HG03565 (cell line): ENCODE data around the gene IFNA8.
"Not testable (repeated sequence)": the region's sequence is repeated elsewhere in the genome, so short reads cannot be mapped to it uniquely, and the experiment has no call there.

Experiments
- ATAC-seq: cut with Tn5 transposase; IDR thresholded peaks from one replicate; pipeline ENCODE4 v1.9.1; 2021; ENCODE audit warnings: mild to moderate bottlenecking, moderate library complexity; ENCODE audit not compliant: unreplicated experiment

Gene IFNA8

DNA sequence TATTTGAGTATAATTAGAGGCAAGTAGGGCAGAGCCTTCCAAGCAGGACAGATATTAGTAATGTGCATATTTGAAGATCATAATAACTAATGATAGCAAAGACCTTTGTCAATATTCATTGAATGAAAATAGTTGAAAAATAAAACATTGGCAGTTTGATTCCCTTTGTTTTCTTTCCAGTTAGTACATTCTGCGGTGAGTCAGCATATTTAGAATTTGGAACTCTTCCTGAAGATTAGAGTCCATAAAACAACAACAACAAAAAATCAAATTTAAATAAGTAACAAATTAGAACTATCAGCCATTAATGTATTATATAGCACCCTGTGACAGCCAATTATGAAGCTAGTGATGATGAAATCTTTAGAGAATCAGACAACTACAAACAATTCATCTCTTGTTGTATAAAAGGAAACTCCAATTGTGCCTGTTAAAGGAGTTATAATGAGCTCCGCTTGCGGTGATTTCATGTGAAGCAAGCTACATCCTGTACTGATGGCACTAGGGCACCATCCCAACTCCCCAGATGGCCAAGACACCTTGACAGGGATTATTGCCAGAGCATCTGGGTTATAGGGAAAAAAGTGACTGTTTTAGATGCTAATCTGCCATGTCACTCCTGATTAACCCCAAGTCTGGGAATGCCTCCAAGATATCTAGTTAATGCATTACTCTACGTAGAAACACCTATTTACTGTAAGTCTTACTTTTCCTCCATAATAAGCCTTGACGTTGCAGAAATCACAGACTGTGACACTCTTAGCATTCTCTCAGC lies 6.8 kb downstream of the IFNA8 start:
- no peak for ATAC-seq

DNA sequence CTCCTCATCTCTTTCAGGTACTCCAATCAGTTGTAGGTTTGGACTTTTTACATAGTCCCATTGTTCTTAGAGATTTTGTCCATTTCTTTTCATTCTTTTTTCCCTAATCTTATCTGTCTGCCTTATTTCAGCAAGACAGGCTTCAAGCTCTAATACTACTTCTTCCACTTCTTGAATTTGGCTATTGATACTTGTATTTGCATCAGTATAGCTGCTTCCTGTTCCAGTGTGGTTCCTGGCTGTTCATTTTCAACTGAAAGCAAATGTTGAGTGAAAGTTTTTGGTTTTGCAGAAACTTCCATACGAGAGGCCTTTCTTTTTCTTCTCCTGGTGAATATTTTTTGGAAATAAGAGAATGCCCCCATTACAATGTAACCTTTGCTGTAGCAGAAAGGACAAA lies 19.3 kb downstream of the IFNA8 start:
- no peak for ATAC-seq

DNA sequence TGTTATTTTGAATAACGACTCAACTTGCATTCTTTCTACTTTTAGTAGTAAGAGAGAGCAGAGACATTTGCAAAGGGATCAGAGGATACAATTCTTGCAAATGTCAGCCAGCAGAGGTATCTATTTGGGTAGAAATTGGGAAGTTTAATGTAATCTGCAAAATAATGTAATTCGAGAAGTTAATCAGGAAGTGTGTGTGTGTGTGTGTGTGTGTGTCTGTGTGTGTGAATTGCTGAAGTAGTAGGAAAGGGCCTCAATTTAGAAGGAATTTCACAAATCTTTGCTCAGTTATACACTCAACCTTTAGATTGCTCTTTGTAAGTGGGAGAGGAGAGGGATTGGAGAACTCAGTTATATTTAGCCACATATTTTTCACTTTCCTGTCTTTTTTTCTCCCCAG lies 20.3 kb downstream of the IFNA8 start:
- no peak for ATAC-seq

DNA sequence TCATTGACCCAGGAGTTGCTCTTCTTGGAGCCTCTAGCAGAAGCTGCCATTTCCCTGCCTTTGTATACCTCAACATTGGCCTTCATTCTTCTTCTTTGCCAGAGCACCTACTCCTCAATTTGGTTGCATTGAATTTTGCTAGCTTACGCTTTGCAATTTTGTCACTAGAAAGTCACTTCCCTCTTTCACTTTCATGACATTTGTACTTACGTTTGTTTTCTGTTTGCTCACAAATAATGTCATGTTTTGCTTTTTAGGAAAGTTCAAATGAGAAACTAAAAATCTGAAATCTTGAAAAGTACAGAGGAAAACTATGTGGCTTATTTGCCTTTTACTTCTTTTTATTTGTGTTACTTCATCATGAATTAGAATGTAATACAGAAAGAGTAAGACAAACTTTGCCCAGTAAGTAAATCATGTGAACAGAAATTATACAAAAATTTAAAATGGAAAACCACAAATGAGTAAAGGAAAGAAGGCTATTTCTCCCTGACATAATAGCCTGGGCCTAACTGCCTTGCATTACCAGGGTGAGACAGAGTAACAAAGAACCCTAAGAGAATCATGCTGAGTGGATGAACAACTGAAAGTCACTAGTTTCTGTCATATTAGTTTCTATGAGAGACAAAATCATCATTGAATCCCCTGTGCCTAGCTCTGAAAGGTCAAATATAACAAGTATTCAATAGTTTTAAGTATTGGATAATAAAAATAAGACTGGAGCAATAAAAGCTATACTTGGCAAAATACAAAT lies 23.9 kb downstream of the IFNA8 start:
- no peak for ATAC-seq

DNA sequence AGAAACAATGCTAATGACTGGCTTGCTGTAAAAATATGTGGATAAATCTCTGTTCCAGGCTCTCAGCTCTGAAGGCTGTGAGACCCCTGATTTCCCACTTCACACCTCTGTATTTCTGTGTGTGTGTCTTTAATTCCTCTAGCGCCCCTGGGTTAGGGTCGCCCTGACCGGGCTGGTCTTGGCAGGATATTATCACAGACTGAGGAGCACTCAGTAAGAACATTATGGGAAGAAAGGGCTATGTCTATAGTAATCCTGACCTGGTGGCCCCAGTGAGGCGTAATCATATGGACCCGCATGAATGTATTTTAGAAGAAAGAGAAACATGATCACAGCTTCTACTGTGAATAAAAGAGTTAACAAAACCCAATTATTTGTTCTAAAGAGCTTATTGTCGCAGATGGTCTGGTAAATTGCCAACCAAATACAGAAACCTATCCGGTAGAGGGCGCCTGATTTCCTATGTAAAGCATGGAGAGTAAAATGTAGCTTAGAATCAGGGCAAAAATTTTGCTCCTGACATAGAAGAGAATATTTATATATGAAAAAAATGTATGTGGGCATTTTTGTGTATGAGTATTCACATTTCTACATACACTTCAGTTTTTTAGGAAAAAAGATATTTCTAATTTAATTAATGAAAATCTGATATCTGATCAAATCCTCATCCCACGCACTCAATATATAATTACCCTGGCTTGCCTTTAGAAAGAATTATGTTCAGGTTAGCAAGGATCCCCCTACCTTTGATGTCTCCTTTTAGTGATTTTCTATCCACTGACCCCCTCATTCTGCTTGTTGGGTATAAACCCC lies 25.5 kb downstream of the IFNA8 start:
- no peak for ATAC-seq

DNA sequence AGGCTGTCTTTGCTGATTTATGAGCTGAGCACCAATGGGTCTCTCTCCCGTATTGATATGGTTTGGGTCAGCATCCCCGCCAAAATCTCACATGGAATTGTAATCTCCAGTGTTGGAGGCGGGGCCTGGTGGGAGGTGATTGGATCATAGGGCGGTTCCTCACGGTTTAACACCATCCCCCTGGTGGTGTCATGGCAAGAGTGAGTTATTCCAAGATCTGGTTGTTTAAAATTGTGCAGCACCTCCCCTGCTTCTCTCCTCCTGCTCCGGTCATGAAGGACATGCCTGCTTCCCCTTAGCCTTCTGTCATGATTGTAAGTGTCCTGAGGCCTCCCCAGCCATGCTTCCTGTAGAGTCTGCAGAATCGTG lies 26.1 kb downstream of the IFNA8 start:
- ATAC-seq: not testable (repeated sequence)

DNA sequence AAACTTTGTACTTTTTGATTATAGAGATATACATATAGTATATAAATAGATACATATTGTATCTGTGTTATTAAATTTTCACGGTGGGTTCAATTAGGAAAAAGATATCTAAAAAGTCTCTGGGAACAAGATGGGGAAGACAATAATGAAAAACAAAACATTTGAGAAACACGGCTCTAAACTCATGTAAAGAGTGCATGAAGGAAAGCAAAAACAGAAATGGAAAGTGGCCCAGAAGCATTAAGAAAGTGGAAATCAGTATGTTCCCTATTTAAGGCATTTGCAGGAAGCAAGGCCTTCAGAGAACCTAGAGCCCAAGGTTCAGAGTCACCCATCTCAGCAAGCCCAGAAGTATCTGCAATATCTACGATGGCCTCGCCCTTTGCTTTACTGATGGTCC lies 31.2 kb downstream of the IFNA8 start, which contains the start of gene IFNA1:
IFNA1 (plus strand) TSS at position 301 of the 400 bp plus-strand sequence; CDS start at position 370, 69 bp downstream.
- ATAC-seq: no peak

DNA sequence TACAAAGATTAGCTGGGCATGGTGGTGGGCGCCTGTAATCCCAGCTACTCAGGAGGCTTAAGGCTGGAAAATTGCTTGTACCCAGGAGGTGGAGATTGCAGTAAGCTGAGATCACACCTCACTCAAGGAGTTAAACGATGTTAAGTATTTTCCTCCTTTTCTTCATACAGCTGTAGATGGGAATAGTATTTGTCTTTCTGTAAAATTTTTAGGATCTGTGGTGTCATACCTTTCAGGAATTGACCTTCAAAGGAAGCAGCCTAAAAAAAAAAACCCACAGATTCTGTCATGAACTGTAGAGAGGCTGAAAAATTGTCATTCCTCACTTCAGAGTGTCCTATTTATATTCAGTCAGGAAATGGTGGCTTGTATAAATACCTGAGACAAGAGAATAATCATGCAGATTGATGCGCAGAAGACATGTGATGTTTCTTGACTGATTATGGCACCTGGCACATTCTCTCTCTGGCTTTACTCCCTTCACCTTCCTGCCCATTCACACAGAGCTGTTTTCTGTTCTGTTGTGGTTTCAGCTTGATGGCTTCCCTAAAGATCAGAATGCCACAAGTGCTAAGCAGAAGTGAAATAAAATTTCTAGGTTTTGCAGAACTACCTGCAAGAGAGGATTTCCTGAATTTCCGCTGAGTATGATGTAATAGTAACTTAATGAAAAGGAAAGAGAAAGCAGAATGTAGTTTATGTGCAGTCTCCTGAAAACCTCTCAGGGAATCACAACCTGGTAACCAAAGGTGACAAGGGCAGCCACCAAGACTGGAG lies 35.1 kb downstream of the IFNA8 start:
- peak; percentile 97 for ATAC-seq

DNA sequence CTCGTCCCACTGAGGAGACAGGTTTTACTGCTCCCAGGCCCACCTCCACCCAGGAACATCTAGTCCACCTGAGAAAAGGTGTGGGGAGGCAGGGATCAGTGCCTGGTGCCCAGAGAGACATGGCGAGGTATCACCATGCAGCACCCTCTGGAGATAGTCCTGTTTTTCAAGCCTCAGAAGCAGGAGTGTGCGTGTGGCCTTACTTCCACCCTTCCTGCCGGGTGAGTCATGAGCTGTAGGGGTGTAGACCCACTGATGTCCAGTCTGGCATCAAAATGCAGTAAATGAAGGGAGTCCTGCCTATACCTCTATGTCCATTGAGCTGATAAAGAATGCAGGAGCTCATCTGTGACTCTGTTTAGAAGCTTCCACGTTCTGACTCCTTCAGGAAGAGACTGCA lies 40.4 kb downstream of the IFNA8 start:
- ATAC-seq: not testable (repeated sequence)

DNA sequence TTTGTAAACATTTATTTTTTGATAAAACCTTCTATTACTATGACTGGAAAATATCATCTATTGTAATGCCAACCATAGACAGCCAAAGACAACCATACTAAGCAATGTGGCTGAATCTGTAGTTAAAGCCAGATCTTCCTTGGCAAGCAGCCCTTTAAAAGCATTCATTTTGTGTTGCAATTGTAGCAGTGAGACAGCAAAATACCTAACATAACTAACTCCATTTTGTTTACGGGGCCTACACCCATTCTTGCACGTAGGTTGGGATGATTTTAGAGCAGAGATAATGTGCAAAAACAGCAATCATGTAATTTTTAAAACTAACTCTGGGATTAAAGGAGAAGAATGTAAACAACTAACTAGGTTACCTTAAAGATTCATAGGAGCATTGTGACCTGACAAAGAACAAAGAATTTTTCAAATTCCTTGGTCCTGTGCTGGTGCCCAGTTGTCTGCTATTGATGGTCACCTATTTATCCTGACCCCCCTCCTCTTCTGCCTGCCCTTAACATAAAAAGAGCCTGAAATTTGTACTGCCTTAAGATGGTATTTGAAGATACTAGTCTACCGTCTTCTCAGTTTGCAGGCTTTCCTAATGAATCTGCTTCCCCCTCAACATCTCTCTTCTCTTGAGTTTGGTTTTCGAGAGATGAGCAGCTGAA lies 41.9 kb downstream of the IFNA8 start:
- ATAC-seq: no peak

DNA sequence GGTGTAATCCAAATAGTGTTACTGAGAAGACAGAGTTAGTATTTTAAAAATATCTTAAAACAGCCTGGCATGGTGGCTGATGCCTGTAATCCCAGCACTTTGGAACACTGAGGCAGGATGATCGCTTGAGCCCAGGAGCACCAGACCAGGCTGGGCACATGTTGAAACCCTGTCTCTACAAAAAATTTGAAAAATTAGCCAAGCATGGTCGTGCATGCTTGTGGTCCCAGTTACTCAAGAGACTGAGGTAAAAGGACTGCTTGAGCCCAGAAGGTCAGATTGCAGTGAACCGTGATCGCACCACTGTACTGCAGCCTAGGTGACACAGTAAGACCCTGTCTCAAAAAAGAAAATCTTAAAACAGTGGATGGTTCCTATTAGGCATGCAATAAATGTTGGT lies 43.8 kb downstream of the IFNA8 start:
- ATAC-seq: no peak

DNA sequence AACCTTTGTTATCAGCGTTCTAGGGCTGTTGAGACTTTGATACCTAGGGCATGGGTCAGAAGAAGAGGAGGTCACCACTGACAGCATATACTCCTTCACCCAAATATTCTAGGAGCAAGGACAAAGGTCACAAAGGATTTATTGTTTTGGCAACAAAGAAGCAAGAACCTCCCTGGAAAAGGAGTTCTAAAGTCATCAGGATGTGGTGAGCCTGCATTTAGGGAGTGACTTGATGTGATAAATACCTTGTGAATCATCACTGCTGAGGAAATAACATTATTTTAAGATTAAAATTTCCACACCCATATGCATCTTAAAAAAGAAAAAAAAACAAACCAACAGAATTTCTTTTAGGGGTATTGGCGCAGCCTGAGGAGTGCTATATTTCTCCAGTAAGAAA lies 45.2 kb downstream of the IFNA8 start:
- ATAC-seq: no peak

DNA sequence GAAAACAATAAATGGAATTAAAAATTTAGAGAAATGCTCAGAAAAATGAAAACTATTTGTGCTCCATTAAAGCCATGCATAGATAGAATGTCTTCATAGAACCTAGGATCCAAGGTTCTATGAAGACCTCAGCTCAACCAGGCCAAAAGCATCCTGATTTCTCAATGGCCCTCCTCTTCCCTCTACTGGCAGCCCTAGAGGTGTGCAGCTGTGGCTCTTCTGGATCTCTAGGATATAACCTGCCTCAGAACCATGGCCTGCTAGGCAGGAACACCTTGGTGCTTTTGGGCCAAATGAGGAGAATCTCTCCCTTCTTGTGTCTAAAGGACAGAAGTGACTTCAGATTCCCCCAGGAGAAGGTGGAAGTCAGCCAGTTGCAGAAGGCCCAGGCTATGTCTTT lies 46.4 kb downstream of the IFNA8 start:
- peak; percentile 83 for ATAC-seq
